Femur (tissue), 1 donor: ENCODE measurements around the gene SAFB.
A peak's percentile ranks its signal among the peaks of the same experiment; 100 is the strongest.
"Not testable (repeated sequence)": the region's sequence is repeated elsewhere in the genome, so short reads cannot be mapped to it uniquely, and the experiment has no call there.

Experiments
- DNase-seq: peaks from one replicate; pipeline ENCODE4 v3.0.0-alpha.2; 2017

The SAFB gene

DNA sequence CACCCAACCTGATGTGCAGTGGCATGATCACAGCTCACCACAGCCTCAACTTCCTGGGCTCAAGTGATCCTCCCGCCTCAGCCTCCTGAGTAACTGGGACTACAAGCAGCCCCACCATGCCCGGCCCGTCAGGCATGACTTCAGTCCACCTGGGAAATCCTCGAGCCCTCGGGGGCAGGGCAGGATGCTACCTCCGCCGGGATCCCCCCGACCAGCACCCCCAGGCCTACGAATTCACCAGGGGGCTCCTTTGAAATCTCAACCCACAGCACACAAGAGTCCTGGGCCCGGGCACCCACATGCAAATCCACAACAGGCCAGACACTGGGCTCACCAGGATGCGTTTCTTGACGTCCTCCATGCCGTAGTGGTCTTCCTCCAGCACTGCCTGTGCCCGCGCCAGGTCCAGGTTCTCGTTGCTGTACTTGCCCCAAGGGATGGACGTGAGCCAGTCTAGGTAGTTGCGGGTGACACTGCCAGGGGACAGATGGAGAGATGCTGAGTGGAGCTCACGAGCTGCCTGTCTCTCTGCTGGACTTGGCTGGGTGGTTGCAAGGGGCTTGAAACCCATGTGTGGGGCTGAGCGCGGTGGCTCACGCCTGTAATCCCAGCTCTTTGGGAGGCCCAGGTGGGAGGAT lies 77.7 kb downstream of the SAFB start:
- DNase-seq, result no peak

DNA sequence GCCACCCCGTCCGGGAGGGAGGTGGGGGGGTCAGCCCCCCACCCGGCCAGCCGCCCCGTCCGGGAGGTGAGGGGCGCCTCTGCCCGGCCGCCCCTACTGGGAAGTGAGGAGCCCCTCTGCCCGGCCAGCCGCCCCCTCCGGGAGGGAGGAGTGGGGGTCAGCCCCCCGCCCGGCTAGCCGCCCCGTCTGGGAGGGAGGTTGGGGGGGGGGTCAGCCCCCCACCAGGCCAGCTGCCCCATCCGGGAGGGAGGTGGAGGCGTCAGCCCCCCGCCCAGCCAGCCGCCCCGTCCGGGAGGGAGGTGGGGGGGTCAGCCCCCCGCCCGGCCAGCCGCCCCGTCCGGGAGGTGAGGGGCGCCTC lies 79.1 kb downstream of the SAFB start:
- not testable (repeated sequence) for DNase-seq

DNA sequence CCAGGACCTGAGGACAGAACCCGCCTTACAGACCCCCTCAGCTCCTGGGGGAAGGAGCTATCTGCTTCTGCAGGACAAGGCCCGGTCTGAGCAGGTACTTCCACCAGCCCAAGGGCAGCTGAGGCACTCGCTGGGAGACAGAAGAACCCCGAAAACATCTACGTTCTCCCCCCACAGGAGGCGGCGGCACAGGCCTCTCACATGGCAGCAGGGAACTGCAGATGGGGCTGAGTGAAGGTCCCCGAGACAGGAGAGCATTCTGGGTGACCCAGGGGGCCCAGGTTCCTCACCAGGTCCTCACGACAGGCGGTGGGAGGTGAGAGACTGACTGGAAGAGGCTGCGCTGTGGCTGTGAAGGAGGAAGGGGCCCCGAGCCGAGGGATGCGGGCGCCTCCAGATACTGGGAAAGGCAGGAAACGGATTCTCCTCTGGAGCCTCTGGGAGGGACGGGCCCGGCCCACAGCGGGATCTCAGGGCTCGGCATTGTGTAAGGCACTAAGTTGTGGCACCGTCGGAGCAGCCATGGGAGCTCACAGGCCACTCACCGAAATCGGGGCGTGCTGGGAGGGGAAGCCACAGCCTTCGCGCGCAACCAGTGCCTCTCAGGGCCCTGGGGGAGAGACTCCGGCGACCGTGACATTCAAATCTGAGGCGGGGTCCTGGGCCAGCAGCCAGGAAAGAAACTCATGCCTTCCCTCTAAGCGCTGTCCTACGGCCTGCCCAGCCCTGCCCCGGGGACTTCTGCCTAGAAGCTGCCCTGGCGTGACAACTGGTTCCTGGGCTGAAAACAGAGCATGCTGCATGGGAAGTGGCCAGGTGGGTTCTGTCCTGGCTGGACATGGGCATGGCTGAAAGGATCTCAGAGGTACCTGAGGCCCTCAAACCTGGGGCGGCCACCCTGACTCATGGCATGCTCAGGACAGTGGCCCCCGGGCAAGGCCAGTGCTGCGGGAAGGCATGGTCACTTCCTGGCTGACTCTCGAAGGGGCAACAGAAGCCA lies 81.2 kb downstream of the SAFB start:
- peak; percentile 15 for DNase-seq

DNA sequence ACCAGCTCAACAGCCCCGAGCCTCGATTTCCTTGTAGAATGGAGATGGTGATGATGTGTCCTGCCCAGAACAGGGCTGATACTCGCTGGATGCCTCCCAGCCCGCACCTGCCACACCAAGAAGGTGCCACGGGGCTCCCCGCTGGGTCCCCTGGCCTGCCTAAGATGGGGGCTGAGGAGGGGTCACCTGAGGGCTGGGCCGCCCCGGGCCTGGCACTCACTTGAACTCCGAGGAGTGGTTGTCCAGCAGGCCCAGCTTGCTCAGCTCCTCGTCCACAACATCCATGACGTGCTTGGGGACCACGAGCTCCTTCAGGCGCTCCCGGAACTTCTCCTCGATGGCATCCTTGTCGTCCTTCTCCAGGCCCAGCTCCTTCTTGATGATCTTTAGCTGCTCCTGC lies 82.7 kb downstream of the SAFB start:
- no peak for DNase-seq

DNA sequence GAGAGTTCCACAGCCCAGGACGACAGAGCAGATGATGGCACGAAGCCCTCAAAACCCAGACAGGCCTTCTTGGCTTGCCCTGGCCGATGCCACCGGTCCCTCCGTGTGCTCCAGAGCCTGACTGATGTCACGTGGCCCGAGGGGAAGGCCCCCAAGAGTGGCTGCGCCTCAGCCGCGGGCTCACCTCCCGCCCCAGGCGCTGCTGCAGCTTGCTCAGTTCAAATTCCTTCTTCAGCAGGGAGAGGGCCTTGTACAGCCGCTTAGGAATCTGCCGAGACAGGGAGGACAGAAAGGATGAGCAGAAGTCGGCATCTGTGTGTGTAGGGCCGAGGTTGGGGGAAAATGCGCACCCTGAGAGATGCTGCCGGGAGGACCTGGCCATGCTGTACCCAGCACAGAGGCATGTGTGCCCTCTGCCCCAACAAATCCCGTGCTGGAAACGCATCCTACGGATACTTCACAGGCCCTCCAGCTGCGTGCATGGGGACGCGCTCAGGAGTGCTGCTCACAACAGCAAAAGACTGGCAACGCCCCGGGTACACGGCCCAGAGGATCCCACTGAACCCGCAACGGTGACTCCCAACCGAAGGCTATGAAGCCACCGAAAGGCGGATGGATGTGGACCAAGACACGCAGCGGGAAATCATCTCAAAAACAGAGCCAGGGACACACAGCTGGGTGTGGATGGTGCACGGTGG lies 84.1 kb downstream of the SAFB start:
- no peak for DNase-seq

DNA sequence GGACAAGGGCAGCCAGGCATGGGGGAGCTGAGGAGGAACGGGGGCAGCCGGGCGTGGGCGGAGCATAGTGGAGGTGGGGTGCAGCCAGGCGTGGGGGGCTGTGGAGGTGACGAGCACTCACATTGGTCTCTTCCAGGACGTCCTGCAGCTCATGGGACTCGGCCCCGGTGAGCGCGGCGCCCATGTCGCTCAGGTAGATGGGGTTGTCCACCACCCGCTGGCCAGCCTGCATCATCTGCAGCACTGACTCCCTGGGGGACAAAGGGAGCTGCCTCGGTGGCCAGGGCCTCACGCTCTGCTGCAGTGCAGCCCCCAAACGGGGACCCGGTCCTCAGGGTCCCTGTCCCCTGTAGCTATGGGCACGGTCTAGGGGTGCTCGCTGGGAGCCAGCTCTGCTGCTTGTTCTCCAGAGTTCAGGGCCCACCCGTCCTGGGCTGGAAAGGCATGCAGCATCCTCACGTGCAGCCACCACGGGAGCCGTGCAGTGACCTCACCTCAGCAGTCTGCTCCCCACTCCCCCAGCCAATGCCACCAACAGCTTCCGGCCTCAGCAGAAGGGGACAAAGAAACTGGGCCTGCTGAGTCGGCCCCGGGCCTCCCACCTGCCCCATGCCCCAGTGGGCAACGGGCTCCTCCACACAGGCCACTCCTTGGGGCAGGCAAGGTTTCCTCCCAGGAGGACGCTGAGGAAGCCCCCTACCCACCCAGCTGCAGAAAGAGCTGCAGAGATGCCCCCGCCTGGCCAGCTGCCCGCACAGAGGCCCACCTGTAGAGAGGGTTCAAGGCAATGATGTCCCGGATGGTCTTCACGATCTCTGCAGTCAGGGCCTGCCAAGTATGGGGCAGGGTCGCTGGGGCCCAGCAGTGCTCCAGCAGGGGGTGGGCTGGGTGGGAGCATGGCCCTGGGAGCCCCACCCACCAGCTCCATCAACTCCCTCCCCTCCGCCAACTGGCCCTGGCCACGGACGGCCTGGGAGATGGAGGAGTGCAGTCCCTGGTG lies 85.0 kb downstream of the SAFB start:
- no peak for DNase-seq

DNA sequence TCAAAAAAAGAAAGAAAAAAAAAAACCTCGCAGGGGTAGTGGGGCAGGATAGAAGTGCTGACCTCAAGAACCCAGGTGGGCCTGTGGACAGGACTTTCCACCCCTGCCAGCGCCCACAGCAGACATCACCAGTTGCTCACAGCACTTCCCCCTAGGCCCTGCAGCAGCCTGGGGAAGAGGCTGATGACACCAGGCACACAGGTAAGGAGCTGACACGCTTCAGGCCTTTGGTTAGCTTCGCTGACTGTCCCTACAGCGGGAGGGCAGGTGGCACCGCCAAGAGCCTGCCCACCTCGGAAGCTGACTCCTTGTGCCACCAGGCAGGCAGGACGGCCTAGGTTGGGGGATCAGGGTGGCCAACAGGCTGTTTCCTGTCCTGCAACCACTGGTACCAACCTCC lies 88.1 kb downstream of the SAFB start:
- no peak for DNase-seq

DNA sequence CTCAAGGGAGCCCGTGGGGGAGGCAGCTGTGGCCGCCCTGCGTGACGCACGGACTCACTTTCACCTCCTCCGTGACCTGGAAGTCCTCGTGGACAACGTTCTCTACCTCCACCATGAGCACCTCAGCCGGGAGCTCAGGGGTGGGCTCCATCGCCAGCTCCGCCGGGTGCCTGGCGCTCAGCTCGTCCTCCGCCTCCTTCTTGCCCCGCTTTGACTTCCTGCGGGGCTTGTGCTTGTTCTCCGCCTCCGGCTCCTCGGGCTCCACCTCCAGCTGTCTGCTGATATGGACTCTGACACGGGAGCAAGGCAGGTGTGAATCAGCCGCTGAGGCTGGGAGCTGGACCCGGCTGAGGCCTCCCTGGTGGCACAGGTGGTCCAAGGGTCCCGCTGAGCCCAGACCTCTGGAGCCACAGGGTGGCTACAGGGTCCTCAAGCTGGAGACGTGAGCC lies 88.9 kb downstream of the SAFB start:
- DNase-seq, result no peak

DNA sequence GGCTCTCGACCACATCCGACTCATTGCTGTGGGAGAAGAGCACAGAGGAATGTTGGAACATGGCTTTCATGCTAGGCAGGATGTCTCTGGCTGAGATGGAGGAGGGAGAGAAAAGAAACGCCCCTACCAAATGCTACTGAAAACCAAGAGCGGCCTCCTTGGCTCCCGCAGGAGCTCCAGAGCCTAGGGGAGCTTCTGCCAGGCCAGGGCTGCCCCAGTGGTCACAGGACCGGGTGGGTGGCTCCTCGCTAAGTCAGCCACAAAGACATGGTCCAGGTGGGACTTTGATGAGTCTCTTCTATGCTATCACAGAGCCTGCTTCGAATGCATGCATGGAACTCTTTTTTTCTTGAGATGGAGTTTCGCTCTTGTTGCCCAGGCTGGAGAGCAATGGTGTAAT lies 90.3 kb downstream of the SAFB start:
- DNase-seq, result no peak

DNA sequence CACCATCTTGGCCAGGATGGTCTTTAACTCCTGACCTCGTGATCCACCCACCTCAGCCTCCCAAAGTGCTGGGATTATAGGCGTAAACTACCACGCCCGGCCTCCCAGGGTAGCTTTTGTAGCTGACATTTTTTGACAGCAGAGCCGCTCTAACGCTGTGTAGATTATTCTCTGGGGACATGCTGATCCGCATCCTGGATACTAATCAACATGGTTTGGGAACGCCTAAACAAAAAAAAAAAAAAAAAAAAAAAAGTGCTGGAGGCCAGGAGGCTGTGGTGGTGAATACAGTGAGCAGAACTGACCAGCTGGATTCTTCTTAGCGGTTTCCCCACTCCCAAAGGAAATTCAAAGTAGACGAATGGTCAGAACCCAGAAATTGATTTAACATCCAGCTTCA lies 91.9 kb downstream of the SAFB start:
- no peak for DNase-seq

DNA sequence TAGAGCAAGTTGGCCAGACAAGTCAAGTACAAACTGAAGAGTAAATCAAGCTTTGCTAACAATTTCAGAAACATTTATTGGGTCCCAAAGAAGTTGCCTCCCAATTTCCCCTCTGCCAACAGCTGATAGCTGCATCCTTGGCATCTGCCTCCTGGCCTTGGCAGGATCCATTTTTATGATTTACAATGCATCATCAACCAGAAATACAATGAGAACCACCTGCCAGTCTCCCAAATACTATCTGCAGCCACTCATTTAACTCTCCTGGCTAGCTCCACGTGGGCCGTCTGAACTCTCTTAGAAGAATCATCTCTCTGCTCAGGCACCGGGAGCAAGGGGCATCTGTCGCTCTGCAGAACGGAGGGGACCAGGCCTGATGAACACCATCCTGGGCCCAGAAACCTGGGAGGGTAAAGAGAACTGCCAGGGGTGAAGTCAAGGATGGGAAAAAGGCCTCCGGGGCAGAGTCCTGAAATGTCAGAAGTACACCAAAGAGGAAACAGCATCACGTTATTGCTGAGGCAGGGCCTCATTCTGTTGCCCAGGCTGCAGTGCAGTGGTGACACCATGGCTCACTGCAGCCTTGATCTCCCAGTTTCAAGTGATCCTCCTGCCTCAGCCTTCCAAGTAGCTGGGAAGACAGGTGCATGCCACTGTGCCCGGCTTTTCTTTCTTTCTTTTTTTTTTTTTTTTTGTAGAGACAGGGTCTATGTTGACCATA lies 94.5 kb downstream of the SAFB start:
- no peak for DNase-seq
